ENCODE measurements around the gene C22orf31. TPM values are rescaled to one million over a fixed set of nuclear protein-coding genes. Genes with fewer than 3 reads are reported as not detected.

The C22orf31 gene
- total RNA-seq, 1 experiment from 2014 or later = not detected

GRCh38 chr22:29018293-29019189, 43.1 kb downstream of the C22orf31 start:
- H2AFZ ChIP-seq (ENCODE audit: low read length) = no peak overlapping the region
- POLR2A ChIA-PET (ENCODE audit: unreplicated experiment) = no interaction called here
- no peaks in the 10 kb centered on the region for H3K4me1 ChIP-seq (ENCODE audit: insufficient read depth, low read length)
- intact Hi-C loops (cut with micrococcal nuclease) = no loop called here
- H3K9ac ChIP-seq (ENCODE audit: low read length) = no peak overlapping the region
- no peak overlapping the region for H3K27ac ChIP-seq (ENCODE audit: low read length)
- CTCF ChIA-PET = no interaction called here
- no TSS peak for BruUV-seq (replicated peaks)
- H4K20me1 ChIP-seq (ENCODE audit: low read length) = no peaks in the 10 kb centered on the region
- no peak for TF ChIP-seq EZH2 (IDR thresholded peaks at IDR 0.05; ENCODE audit: low read length, unreplicated experiment)
- no peak for TF ChIP-seq EZH2phosphoT487 (IDR thresholded peaks at IDR 0.05; ENCODE audit: borderline replicate concordance, low read length)
- no peak for TF ChIP-seq CTCF (conservative IDR thresholded peaks at IDR 0.05; ENCODE audit: low read depth, low read length)
- H3K9me2 ChIP-seq (replicated peaks; ENCODE audit: low read length) = no peaks in the 10 kb centered on the region
- DNase-seq (no peak), ATAC-seq (no peak)
- H3K4me3 ChIP-seq (ENCODE audit: low read length) = no peak overlapping the region
- H3K4me2 ChIP-seq (ENCODE audit: low read length) = no peak overlapping the region
- H3K36me3 ChIP-seq (ENCODE audit: low read depth, low read length) = no peaks in the 10 kb centered on the region
- H3F3A ChIP-seq (ENCODE audit: low read length, unreplicated experiment) = no peaks in the 10 kb centered on the region
- no peaks in the 10 kb centered on the region for H3K9me3 ChIP-seq (ENCODE audit: low read length)
- no peaks in the 10 kb centered on the region for H3K79me2 ChIP-seq (ENCODE audit: low read length)
- H3K27me3 ChIP-seq (ENCODE audit: low read length) = no peaks in the 10 kb centered on the region

GRCh38 chr22:29016067-29016938, 45.3 kb downstream of the C22orf31 start:
- ATAC-seq (no peak), DNase-seq (no peak)
- no peak overlapping the region for H3K4me3 ChIP-seq (ENCODE audit: low read length)
- BruUV-seq (replicated peaks) = no TSS peak
- H4K20me1 ChIP-seq (ENCODE audit: low read length) = no peaks in the 10 kb centered on the region
- no peaks in the 10 kb centered on the region for H3F3A ChIP-seq (ENCODE audit: low read length, unreplicated experiment)
- no peak overlapping the region for H3K9ac ChIP-seq (ENCODE audit: low read length)
- TF ChIP-seq EZH2 (IDR thresholded peaks at IDR 0.05; ENCODE audit: low read length, unreplicated experiment) (no peak), EZH2phosphoT487 (IDR thresholded peaks at IDR 0.05; ENCODE audit: borderline replicate concordance, low read length) (no peak), CTCF (conservative IDR thresholded peaks at IDR 0.05; ENCODE audit: low read depth, low read length) (no peak)
- intact Hi-C loops (cut with micrococcal nuclease) = no loop called here
- no peaks in the 10 kb centered on the region for H3K9me2 ChIP-seq (replicated peaks; ENCODE audit: low read length)
- no peak overlapping the region for H3K4me2 ChIP-seq (ENCODE audit: low read length)
- H3K27me3 ChIP-seq (ENCODE audit: low read length) = no peaks in the 10 kb centered on the region
- POLR2A ChIA-PET (ENCODE audit: unreplicated experiment) = no interaction called here
- no peaks in the 10 kb centered on the region for H3K9me3 ChIP-seq (ENCODE audit: low read length)
- CTCF ChIA-PET = no interaction called here
- H2AFZ ChIP-seq (ENCODE audit: low read length) = no peak overlapping the region
- no peak overlapping the region for H3K27ac ChIP-seq (ENCODE audit: low read length)
- H3K36me3 ChIP-seq (ENCODE audit: low read depth, low read length) = no peaks in the 10 kb centered on the region
- no peaks in the 10 kb centered on the region for H3K79me2 ChIP-seq (ENCODE audit: low read length)
- no peaks in the 10 kb centered on the region for H3K4me1 ChIP-seq (ENCODE audit: insufficient read depth, low read length)
